Liver (tissue), 9 donors: ENCODE data around the gene PCNX2. TPM values are rescaled to one million over a fixed set of nuclear protein-coding genes. Genes with fewer than 3 reads are reported as not detected.

Source experiments
- DNase-seq: peaks from one replicate; pipeline ENCODE4 v3.0.0-alpha.2; 2017; ENCODE audit warnings: low spot score
- H3K27ac ChIP-seq, 2 donors: one replicate each; pipeline ENCODE4 v1.7.0; 2013; ENCODE audit warnings: inconsistent platforms in 2 of 2, low read length in 2 of 2, control low read depth in 1 of 2, low read depth in 1 of 2, mild to moderate bottlenecking in 1 of 2
- H3K27me3 ChIP-seq, 4 donors: one replicate each; pipeline versions ENCODE4 v1.6.1 to v1.7.0; 2013; ENCODE audit warnings: low read length in 3 of 4, inconsistent platforms in 1 of 4, mild to moderate bottlenecking in 1 of 4, moderate library complexity in 1 of 4; ENCODE audit not compliant: control insufficient read depth in 4 of 4, insufficient read depth in 4 of 4
- H3K36me3 ChIP-seq, 4 donors: one replicate each; pipeline versions ENCODE4 v1.6.1 to v1.7.0; 2013; ENCODE audit warnings: low read length in 3 of 4, mild to moderate bottlenecking in 3 of 4, low read depth in 1 of 4, moderate library complexity in 1 of 4; ENCODE audit not compliant: control insufficient read depth in 4 of 4, insufficient read depth in 3 of 4
- H3K4me1 ChIP-seq, 4 donors: one replicate each; pipeline versions ENCODE4 v1.6.1 to v1.7.0; 2013; ENCODE audit warnings: low read length in 3 of 4, mild to moderate bottlenecking in 3 of 4, moderate library complexity in 1 of 4; ENCODE audit not compliant: control insufficient read depth in 4 of 4, insufficient read depth in 4 of 4
- H3K4me3 ChIP-seq, 3 donors: one replicate each; pipeline versions ENCODE4 v1.6.1 to v1.7.0; 2013; ENCODE audit warnings: low read length in 3 of 3, control low read depth in 1 of 3, low read depth in 1 of 3, mild to moderate bottlenecking in 1 of 3
- H3K9ac ChIP-seq, 2 donors: one replicate each; pipeline ENCODE4 v1.7.0; 2013; ENCODE audit warnings: low read length in 2 of 2, mild to moderate bottlenecking in 2 of 2, moderate library complexity in 2 of 2, control low read depth in 1 of 2, low read depth in 1 of 2
- H3K9me3 ChIP-seq, 4 donors: one replicate each; pipeline versions ENCODE4 v1.6.1 to v1.7.0; 2013; ENCODE audit warnings: low read length in 3 of 4; ENCODE audit not compliant: control insufficient read depth in 4 of 4
- ATF3 ChIP-seq: IDR thresholded peaks from 2 replicates; pipeline ENCODE4 v1.6.1; 2016; ENCODE audit warnings: antibody characterized with exemption
- CTCF ChIP-seq: fragments of 150-350 bp; IDR thresholded peaks from 2 replicates; pipeline ENCODE4 v1.5.1; 2017; ENCODE audit warnings: improper control_type of control experiment, low read depth, low read length; ENCODE audit not compliant: missing input control
- EGR1 ChIP-seq, 2 donors: IDR thresholded peaks; 2 replicates each; pipeline ENCODE4 v1.6.1; 2016 to 2018; ENCODE audit warnings: antibody characterized with exemption in 2 of 2, low read depth in 2 of 2
- FOXA1 ChIP-seq: IDR thresholded peaks from 2 replicates; pipeline ENCODE4 v1.6.1; 2016; ENCODE audit warnings: antibody characterized with exemption
- FOXA2 ChIP-seq: IDR thresholded peaks from 2 replicates; pipeline ENCODE4 v1.6.1; 2016; ENCODE audit warnings: antibody characterized with exemption
- GABPA ChIP-seq, 2 donors: IDR thresholded peaks in 1 of 2; conservative IDR thresholded peaks in 1 of 2; 2 replicates each; pipeline ENCODE4 v1.6.1; 2016; ENCODE audit warnings: antibody characterized with exemption in 2 of 2, mild to moderate bottlenecking in 1 of 2, moderate library complexity in 1 of 2
- HNF4A ChIP-seq, 2 donors: conservative IDR thresholded peaks; 2 replicates each; pipeline ENCODE4 v1.6.1; 2016; ENCODE audit warnings: antibody characterized with exemption in 2 of 2, mild to moderate bottlenecking in 2 of 2
- JUND ChIP-seq, 2 donors: IDR thresholded peaks; 2 replicates each; pipeline ENCODE4 v1.6.1; 2016; ENCODE audit warnings: antibody characterized with exemption in 2 of 2
- MAX ChIP-seq: IDR thresholded peaks from 2 replicates; pipeline ENCODE4 v1.6.1; 2016; ENCODE audit warnings: antibody characterized with exemption
- NR2F2 ChIP-seq: IDR thresholded peaks from 2 replicates; pipeline ENCODE4 v1.6.1; 2016; ENCODE audit warnings: antibody characterized with exemption
- RAD21 ChIP-seq, 2 donors: IDR thresholded peaks; 2 replicates each; pipeline ENCODE4 v1.6.1; 2016; ENCODE audit warnings: antibody characterized with exemption in 2 of 2, mild to moderate bottlenecking in 2 of 2
- RXRA ChIP-seq, 2 donors: IDR thresholded peaks; 2 replicates each; pipeline ENCODE4 v1.6.1; 2017 to 2018; ENCODE audit warnings: antibody characterized with exemption in 2 of 2, mild to moderate bottlenecking in 1 of 2
- SP1 ChIP-seq: IDR thresholded peaks from 2 replicates; pipeline ENCODE4 v1.6.1; 2018; ENCODE audit warnings: antibody characterized with exemption, mild to moderate bottlenecking
- TAF1 ChIP-seq: conservative IDR thresholded peaks from 2 replicates; pipeline ENCODE4 v1.6.1; 2016; ENCODE audit warnings: antibody characterized with exemption, mild to moderate bottlenecking
- ZBTB33 ChIP-seq: IDR thresholded peaks from 2 replicates; pipeline ENCODE4 v1.6.1; 2016; ENCODE audit warnings: antibody characterized with exemption
- WGBS: extraction: QIAGEN DNeasy Blood & Tissue Kit; methylation state at CpG from one replicate; pipeline ENCODE4 v1.1.7; 2013; 5-methylcytosine and 5-hydroxymethylcytosine counted together
- polyA plus RNA-seq, 2 donors: library from polyadenylated mRNA; stranded (reverse) in 1 of 2; unstranded in 1 of 2; fragments of 200-250 nt in 1 of 2; fragments of >200 nt in 1 of 2; fragmentation: Nextera tagmentation in 1 of 2; extraction: Ambion mirVana in 1 of 2; gene quantifications; one replicate each; pipeline versions ENCODE4 v1.2.1 to v1.2.3, GENCODE V29; 2013 to 2015
- total RNA-seq, 2 donors: library from RNA; depleted of rRNA; stranded (reverse); fragments of >200 nt; gene quantifications; one replicate each; pipeline ENCODE4 v1.2.3, GENCODE V29; 2014
- TF ChIP-seq, protein P1 (sequence below): IDR thresholded peaks from 2 replicates; pipeline ENCODE4 v1.6.1; 2016; ENCODE audit warnings: antibody characterized with exemption, mild to moderate bottlenecking
- donor health status: healthy.
- donor health status: healthy.
- donor health status: healthy.
- donor health status: healthy.
- donor health status: healthy.

The PCNX2 gene
- total and polyA plus RNA-seq, 4 donors = 0.20 to 3.1 (median 0.92) TPM

- no peak overlapping the region for H3K9ac ChIP-seq
- H3K4me1 ChIP-seq = no peaks in the 10 kb centered on the region
- no peak overlapping the region for H3K4me3 ChIP-seq
- DNase-seq = no peak
- TF ChIP-seq FOXA2 (no peak), JUND (IDR thresholded peaks at IDR 0.05) (no peak), ATF3 (no peak), RAD21 (IDR thresholded peaks at IDR 0.05) (no peak), GABPA (IDR thresholded peaks at IDR 0.05 in 1 of 2, conservative IDR thresholded peaks at IDR 0.05 in 1 of 2) (no peak)
- 69% methylated on average over 2 of the region's 2 CpGs for WGBS
- H3K9me3 ChIP-seq = no peaks in the 10 kb centered on the region
- no peaks in the 10 kb centered on the region for H3K27me3 ChIP-seq
- no peaks in the 10 kb centered on the region for H3K36me3 ChIP-seq
- no peak overlapping the region for H3K27ac ChIP-seq
Measured at GRCh38 chr1:233252441-233252840, 43.1 kb downstream of the PCNX2 start.

GRCh38 chr1:233251201-233251720 lies 44.3 kb downstream of the PCNX2 start:
- 89% methylated on average over 4 of the region's 4 CpGs for WGBS
- Histone ChIP-seq H3K36me3 (no peaks in the 10 kb centered on the region), H3K4me3 (no peak overlapping the region)

More at GRCh38 chr1:233251201-233251720, 44.3 kb downstream of the PCNX2 start:
- Histone ChIP-seq H3K27ac (no peak overlapping the region), H3K9me3 (no peaks in the 10 kb centered on the region), H3K4me1 (no peaks in the 10 kb centered on the region), H3K9ac (no peak overlapping the region), H3K27me3 (no peaks in the 10 kb centered on the region)
- DNase-seq = no peak
- TF ChIP-seq FOXA1 (no peak), MAX (no peak), GABPA (IDR thresholded peaks at IDR 0.05 in 1 of 2, conservative IDR thresholded peaks at IDR 0.05 in 1 of 2) (no peak), TAF1 (no peak), NR2F2 (no peak), HNF4A (conservative IDR thresholded peaks at IDR 0.05) (no peak), SP1 (no peak), JUND (IDR thresholded peaks at IDR 0.05) (no peak), RXRA (IDR thresholded peaks at IDR 0.05) (no peak), ZBTB33 (no peak), EGR1 (IDR thresholded peaks at IDR 0.05; ENCODE audit: low read depth in 2 of 2) (no peak), CTCF (no peak)
- TF ChIP-seq, protein P1, sequence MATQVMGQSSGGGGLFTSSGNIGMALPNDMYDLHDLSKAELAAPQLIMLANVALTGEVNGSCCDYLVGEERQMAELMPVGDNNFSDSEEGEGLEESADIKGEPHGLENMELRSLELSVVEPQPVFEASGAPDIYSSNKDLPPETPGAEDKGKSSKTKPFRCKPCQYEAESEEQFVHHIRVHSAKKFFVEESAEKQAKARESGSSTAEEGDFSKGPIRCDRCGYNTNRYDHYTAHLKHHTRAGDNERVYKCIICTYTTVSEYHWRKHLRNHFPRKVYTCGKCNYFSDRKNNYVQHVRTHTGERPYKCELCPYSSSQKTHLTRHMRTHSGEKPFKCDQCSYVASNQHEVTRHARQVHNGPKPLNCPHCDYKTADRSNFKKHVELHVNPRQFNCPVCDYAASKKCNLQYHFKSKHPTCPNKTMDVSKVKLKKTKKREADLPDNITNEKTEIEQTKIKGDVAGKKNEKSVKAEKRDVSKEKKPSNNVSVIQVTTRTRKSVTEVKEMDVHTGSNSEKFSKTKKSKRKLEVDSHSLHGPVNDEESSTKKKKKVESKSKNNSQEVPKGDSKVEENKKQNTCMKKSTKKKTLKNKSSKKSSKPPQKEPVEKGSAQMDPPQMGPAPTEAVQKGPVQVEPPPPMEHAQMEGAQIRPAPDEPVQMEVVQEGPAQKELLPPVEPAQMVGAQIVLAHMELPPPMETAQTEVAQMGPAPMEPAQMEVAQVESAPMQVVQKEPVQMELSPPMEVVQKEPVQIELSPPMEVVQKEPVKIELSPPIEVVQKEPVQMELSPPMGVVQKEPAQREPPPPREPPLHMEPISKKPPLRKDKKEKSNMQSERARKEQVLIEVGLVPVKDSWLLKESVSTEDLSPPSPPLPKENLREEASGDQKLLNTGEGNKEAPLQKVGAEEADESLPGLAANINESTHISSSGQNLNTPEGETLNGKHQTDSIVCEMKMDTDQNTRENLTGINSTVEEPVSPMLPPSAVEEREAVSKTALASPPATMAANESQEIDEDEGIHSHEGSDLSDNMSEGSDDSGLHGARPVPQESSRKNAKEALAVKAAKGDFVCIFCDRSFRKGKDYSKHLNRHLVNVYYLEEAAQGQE = no peak
